Measurements from ENCODE around the gene PHF12. TPM values are rescaled to one million over a fixed set of nuclear protein-coding genes. Genes with fewer than 3 reads are reported as not detected.

PHF12 gene
- 26.8 to 38.9 TPM (median 33.7 TPM) in 5 replicates for total RNA-seq (2022; extraction: Qiagen RNA extraction; ENCODE audit: low read depth)

DNA sequence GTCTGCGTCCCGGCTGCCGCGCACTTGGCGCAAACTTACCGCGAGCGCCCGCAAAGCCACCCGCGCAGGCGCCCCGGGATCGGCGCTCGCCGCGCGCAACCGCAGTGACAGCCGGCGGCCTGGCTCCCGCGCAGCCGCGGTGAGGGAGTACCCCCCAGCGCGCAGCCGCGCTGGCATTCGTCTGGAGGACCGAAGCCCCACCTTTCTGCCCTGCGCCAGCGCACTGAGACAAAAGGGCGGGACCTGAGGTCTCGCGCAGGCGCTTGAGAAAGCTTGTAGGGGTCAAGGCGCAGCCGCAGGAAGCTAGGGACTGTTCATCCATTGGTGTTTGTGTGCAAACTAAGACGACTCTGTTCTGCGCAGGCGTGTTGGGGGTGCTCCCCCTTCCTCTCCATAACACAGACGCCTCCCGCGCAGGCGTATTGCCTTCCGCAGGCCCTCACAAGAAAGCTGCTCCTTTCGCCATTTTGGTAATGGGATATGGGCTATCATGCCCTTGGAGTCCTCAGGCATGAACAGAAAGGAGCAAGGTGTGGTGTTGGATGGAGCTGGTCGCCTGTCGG is at the start of gene PHF12:
PHF12 (minus strand) TSS at position 91 of the 563 bp plus-strand sequence. CDS start 558 bp downstream, outside the sequence.

DNA sequence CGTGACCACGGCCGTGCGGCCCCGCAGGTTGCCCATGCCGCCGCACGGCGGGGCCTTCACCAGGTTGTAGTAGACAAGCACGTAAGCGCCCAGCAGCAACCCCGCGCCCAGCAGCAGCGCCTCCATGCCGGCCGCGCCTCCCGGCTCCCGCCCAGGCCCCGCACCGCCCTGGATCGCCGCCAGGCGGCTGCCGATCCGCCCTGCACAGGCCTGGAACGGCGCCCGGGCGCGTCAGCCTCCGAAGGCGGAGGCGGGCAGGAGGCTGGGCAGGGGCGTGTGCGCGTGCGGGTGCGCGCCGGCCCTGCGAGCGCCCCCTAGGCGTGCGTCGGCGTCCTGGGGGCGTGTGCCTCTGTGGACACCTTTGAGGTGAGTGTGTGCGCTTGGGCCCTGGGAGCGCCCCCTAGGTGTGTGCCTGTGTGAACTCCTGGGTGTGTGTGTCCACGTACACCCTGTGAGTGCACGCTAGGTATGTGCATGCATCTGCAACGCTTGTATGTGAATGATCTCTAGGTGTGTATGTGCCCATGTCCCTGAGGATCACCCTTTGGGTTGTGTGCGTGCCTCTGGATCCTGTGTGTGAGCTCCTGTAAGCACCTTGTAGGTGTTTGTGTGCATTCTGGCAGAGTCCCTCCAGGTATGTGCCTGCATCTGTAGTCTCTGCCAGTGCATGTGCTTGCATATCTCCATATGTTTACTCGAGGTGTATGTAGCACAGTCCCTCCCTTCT is 48.3 kb downstream of the PHF12 start, which contains the start of gene DHRS13:
DHRS13 (minus strand) TSS at position 261 of the 727 bp plus-strand sequence; CDS start at position 126, 135 bp downstream.

GRCh38 chr17:28896884-28897768 is 54.2 kb downstream of the PHF12 start, which contains the start of gene FLOT2:
TSS of gene FLOT2 (minus strand) at chr17:28897733. CDS start at chr17:28897574, 159 bp downstream.

Other genes starting within 250 kb of the PHF12 start
- gene PROCA1, start 239.6 kb downstream of the PHF12 start, total RNA-seq (2022; extraction: Qiagen RNA extraction; ENCODE audit: low read depth): 1.1 to 1.8 TPM (median 1.4 TPM) in 5 replicates
- 209 to 253 TPM (median 243 TPM) in 5 replicates for gene RAB34, start 233.7 kb downstream of the PHF12 start, total RNA-seq (2022; extraction: Qiagen RNA extraction; ENCODE audit: low read depth)
- 1,899 to 3,039 TPM (median 2,180 TPM) in 5 replicates for gene RPL23A, start 231.5 kb downstream of the PHF12 start, total RNA-seq (2022; extraction: Qiagen RNA extraction; ENCODE audit: low read depth)
- 31.0 to 54.2 TPM (median 46.9 TPM) in 5 replicates for gene TLCD1, start 225.3 kb downstream of the PHF12 start, total RNA-seq (2022; extraction: Qiagen RNA extraction; ENCODE audit: low read depth)
- 2.2 to 5.0 TPM (median 4.8 TPM) in 5 replicates for gene NEK8, start 222.7 kb downstream of the PHF12 start, total RNA-seq (2022; extraction: Qiagen RNA extraction; ENCODE audit: low read depth)
- 41.3 to 86.1 TPM (median 77.9 TPM) in 5 replicates for gene TRAF4, start 207.5 kb downstream of the PHF12 start, total RNA-seq (2022; extraction: Qiagen RNA extraction; ENCODE audit: low read depth)
- 26.8 to 41.1 TPM (median 35.3 TPM) in 5 replicates for gene FAM222B, start 108.7 kb downstream of the PHF12 start, total RNA-seq (2022; extraction: Qiagen RNA extraction; ENCODE audit: low read depth)
- gene ERAL1, start 96.5 kb downstream of the PHF12 start, total RNA-seq (2022; extraction: Qiagen RNA extraction; ENCODE audit: low read depth): 65.8 to 89.5 TPM (median 86.6 TPM) in 5 replicates
- gene FLOT2, start 53.8 kb downstream of the PHF12 start, total RNA-seq (2022; extraction: Qiagen RNA extraction; ENCODE audit: low read depth): 68.0 to 96.9 TPM (median 85.9 TPM) in 5 replicates
- 3.9 to 6.9 TPM (median 6.5 TPM) in 5 replicates for gene DHRS13, start 48.4 kb downstream of the PHF12 start, total RNA-seq (2022; extraction: Qiagen RNA extraction; ENCODE audit: low read depth)
- gene SEZ6, start 54.5 kb upstream of the PHF12 start, total RNA-seq (2022; extraction: Qiagen RNA extraction; ENCODE audit: low read depth): not detected in 5 replicates
- 0.15 to 0.35 TPM in 2 of 5 replicates, not detected in the others for gene PIPOX, start 91.6 kb upstream of the PHF12 start, total RNA-seq (2022; extraction: Qiagen RNA extraction; ENCODE audit: low read depth)
- gene MYO18A, start 228.9 kb upstream of the PHF12 start, total RNA-seq (2022; extraction: Qiagen RNA extraction; ENCODE audit: low read depth): 18.4 to 33.9 TPM (median 28.9 TPM) in 5 replicates

All from A549 treated with ZK216348 at 1 μM for 4 hours (cell line).